ENCODE data around the gene THSD7B.
"Not testable (repeated sequence)": the region's sequence is repeated elsewhere in the genome, so short reads cannot be mapped to it uniquely, and the experiment has no call there.

Gene THSD7B

GRCh38 chr2:137316075-137316474 lies 550.7 kb downstream of the THSD7B start:
- TF ChIP-seq, protein P1, sequence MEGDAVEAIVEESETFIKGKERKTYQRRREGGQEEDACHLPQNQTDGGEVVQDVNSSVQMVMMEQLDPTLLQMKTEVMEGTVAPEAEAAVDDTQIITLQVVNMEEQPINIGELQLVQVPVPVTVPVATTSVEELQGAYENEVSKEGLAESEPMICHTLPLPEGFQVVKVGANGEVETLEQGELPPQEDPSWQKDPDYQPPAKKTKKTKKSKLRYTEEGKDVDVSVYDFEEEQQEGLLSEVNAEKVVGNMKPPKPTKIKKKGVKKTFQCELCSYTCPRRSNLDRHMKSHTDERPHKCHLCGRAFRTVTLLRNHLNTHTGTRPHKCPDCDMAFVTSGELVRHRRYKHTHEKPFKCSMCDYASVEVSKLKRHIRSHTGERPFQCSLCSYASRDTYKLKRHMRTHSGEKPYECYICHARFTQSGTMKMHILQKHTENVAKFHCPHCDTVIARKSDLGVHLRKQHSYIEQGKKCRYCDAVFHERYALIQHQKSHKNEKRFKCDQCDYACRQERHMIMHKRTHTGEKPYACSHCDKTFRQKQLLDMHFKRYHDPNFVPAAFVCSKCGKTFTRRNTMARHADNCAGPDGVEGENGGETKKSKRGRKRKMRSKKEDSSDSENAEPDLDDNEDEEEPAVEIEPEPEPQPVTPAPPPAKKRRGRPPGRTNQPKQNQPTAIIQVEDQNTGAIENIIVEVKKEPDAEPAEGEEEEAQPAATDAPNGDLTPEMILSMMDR (conservative IDR thresholded peaks at IDR 0.05; ENCODE audit: low read depth, low read length) = no peak
- Histone ChIP-seq H3K4me2 (no peak overlapping the region), H3K27me3 (ENCODE audit: insufficient read depth, low read depth) (no peaks in the 10 kb centered on the region), H3K9ac (no peak overlapping the region), H3K27ac (no peak overlapping the region), H3K4me1 (ENCODE audit: low read depth, poor library complexity, severe bottlenecking) (no peaks in the 10 kb centered on the region), H3K79me2 (ENCODE audit: insufficient read depth, low read depth) (no peaks in the 10 kb centered on the region), H3K4me3 (IDR thresholded peaks at IDR 0.05; ENCODE audit: insufficient read depth, low read depth, low read length) (no peak overlapping the region), H3K36me3 (ENCODE audit: insufficient read depth) (no peaks in the 10 kb centered on the region), H4K20me1 (ENCODE audit: insufficient read depth) (no peaks in the 10 kb centered on the region), H2AFZ (ENCODE audit: low read depth) (no peak overlapping the region)

GRCh38 chr2:137321566-137321965 lies 556.2 kb downstream of the THSD7B start:
- Histone ChIP-seq H3K4me3 (IDR thresholded peaks at IDR 0.05; ENCODE audit: insufficient read depth, low read depth, low read length) (no peak overlapping the region), H3K36me3 (ENCODE audit: insufficient read depth) (no peaks in the 10 kb centered on the region)
- TF ChIP-seq, protein P1 (conservative IDR thresholded peaks at IDR 0.05; ENCODE audit: low read depth, low read length) = no peak

GRCh38 chr2:137331562-137331961 lies 566.2 kb downstream of the THSD7B start:
- H3K4me1 ChIP-seq (ENCODE audit: low read depth, poor library complexity, severe bottlenecking); H3K79me2 ChIP-seq (ENCODE audit: insufficient read depth, low read depth); H3K4me2 ChIP-seq; H3K36me3 ChIP-seq (ENCODE audit: insufficient read depth); H4K20me1 ChIP-seq (ENCODE audit: insufficient read depth); H3K27ac ChIP-seq; H3K9ac ChIP-seq; H3K4me3 ChIP-seq (IDR thresholded peaks at IDR 0.05; ENCODE audit: insufficient read depth, low read depth, low read length); H2AFZ ChIP-seq (ENCODE audit: low read depth); H3K27me3 ChIP-seq (ENCODE audit: insufficient read depth, low read depth): not testable (repeated sequence)

More at GRCh38 chr2:137321566-137321965, 556.2 kb downstream of the THSD7B start:
- no peak overlapping the region for H3K9ac ChIP-seq
- no peaks in the 10 kb centered on the region for H3K27me3 ChIP-seq (ENCODE audit: insufficient read depth, low read depth)
- no peaks in the 10 kb centered on the region for H4K20me1 ChIP-seq (ENCODE audit: insufficient read depth)
- H2AFZ ChIP-seq (ENCODE audit: low read depth) = no peak overlapping the region
- no peak overlapping the region for H3K4me2 ChIP-seq
- no peaks in the 10 kb centered on the region for H3K4me1 ChIP-seq (ENCODE audit: low read depth, poor library complexity, severe bottlenecking)
- H3K79me2 ChIP-seq (ENCODE audit: insufficient read depth, low read depth) = no peaks in the 10 kb centered on the region
- no peak overlapping the region for H3K27ac ChIP-seq

DNA sequence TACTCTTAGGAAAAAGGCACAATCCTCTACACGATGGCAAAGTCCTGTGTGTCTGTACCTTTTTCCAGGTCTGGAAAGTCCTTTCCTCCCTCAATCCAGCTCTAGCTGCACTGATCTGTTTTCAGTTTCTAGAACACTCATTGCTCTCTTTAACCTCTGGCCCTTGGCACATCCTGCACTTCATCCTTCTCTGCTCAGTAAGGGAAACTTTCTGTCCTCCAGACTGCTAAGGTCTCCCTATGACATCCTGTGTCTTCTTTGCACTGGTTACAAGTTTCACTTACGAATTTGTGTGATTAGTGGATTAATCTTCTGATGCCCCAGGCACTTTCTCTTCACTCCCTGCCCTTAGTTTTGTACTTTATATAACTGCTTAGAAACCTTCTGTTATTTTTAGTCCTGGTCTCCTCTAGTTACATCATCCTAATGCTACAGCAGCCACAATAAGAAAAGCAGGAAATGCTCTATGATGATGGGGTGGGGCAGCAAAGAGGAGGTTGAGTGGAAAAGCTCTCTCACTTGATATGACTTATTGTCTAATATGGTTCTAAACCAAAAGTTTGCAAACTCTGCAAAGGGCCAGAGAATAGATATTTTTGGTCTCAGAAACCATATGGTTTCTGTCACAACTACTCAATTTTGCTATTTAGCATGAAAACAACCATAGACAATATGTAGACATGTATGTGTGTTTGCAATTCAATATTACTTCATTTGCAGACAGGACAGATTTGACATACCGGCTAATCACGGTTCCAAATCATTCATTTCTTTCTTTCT lies 568.2 kb downstream of the THSD7B start:
- Histone ChIP-seq H3K4me1 (ENCODE audit: low read depth, poor library complexity, severe bottlenecking) (peaks cover 8% of the 10 kb centered on the region), H2AFZ (ENCODE audit: low read depth) (no peak overlapping the region), H3K4me3 (IDR thresholded peaks at IDR 0.05; ENCODE audit: insufficient read depth, low read depth, low read length) (no peak overlapping the region), H3K27ac (no peak overlapping the region), H3K79me2 (ENCODE audit: insufficient read depth, low read depth) (no peaks in the 10 kb centered on the region), H3K27me3 (ENCODE audit: insufficient read depth, low read depth) (no peaks in the 10 kb centered on the region), H3K36me3 (ENCODE audit: insufficient read depth) (no peaks in the 10 kb centered on the region), H3K9ac (no peak overlapping the region), H4K20me1 (ENCODE audit: insufficient read depth) (no peaks in the 10 kb centered on the region), H3K4me2 (no peak overlapping the region; the same call in 1 of the 2 replicates)
- TF ChIP-seq, protein P1 (conservative IDR thresholded peaks at IDR 0.05; ENCODE audit: low read depth, low read length) = no peak

DNA sequence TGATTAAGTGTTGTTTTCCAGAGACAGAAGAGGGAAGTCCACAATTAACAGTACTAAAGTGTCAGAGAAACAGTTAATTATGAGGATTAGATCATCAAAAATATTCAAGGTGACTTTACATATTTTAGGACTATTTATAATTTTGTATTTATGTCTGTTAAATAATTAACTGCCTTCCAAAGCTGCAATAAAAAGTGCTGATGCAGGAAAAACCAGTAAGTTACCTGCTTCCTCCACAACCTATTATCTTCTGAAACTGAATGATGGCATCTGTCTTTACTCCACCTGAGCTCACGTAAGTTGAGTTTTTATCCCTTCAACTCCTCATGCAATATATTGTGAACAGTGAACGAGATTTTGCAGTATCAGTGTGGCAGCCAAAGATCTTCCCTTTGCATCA lies 570.7 kb downstream of the THSD7B start:
- Histone ChIP-seq H4K20me1 (ENCODE audit: insufficient read depth) (no peaks in the 10 kb centered on the region), H3K79me2 (ENCODE audit: insufficient read depth, low read depth) (no peaks in the 10 kb centered on the region), H2AFZ (ENCODE audit: low read depth) (no peak overlapping the region), H3K36me3 (ENCODE audit: insufficient read depth) (no peaks in the 10 kb centered on the region), H3K27ac (no peak overlapping the region), H3K27me3 (ENCODE audit: insufficient read depth, low read depth) (no peaks in the 10 kb centered on the region), H3K9ac (no peak overlapping the region), H3K4me1 (ENCODE audit: low read depth, poor library complexity, severe bottlenecking) (peaks cover 8% of the 10 kb centered on the region), H3K4me3 (IDR thresholded peaks at IDR 0.05; ENCODE audit: insufficient read depth, low read depth, low read length) (no peak overlapping the region), H3K4me2 (no peak overlapping the region)
- TF ChIP-seq, protein P1 (conservative IDR thresholded peaks at IDR 0.05; ENCODE audit: low read depth, low read length) = no peak

All from KMS-11 (cell line).